GM23248 (cell line): ENCODE measurements around the gene TNFRSF4.

ENCODE experiments used
- EZH2 ChIP-seq: fragments of 200-600 bp; sonication (generic); IDR thresholded peaks from 2 replicates; pipeline ENCODE4 v1.6.1; 2018; ENCODE audit warnings: antibody characterized with exemption, mild to moderate bottlenecking; ENCODE audit not compliant: insufficient read depth, poor library complexity, severe bottlenecking
- EZH2phosphoT487 ChIP-seq: fragments of 200-600 bp; sonication (generic); IDR thresholded peaks from 2 replicates; pipeline ENCODE4 v1.6.1; 2018; ENCODE audit warnings: antibody characterized with exemption, moderate library complexity, mild to moderate bottlenecking, low read depth; ENCODE audit not compliant: insufficient read depth

DNA sequence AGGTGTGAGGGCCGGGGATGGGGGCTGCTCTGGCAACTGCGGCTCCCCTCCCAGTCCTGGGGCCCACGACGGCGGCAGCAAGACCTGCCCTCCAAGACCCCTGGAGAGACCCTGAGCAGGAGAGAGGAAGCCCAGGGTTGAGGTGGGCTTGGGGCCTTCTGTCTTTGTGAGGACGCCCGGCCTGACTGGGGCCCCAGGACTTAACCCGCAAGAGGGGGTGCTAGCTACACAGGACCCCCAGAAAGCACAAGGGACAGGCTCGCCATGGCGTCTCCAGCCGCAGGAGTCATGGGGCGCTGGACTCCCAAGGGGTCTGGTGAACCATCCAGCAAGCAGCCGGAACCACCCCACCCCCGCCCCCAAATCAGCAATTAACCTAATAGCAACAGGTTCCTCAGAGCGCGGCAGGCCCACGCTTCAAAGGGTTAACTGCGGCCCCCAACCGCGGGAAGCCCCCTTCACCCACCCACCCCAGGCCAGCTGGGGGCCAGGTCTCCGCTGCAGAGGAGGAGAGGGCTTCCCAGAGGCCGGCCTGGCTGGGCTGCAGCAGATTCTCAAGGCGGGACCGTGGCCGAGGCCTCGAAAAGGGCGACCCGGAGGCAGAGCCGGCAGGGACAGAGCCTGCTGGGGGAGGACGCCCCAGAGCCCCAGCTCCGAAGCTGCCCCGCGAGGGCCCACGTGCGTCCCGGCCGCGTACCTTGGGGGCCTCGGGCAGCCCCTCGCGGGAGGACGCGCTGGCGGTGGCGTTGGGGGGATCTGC, 32.0 kb upstream of the TNFRSF4 start:
- TF ChIP-seq EZH2 (no peak), EZH2phosphoT487 (no peak)
